ENCODE data around the gene MRPS26.

Gene MRPS26

GRCh38 chr20:3045816-3046676 lies at the start of gene MRPS26:
Gene MRPS26 (plus strand): TSS chr20:3046052. CDS start chr20:3046069, 17 bp downstream.
- DNase-seq = peak; percentile 91 to 93
- H3K4me1 ChIP-seq = peaks cover 0 to 46% (median 33%) of the 10 kb centered on the region in 4 donors
- intact Hi-C loops (cut with DNase I; ENCODE audit: low total_unique reads) = no loop called here
- peak within 1 kb of the TSS; percentile 88 to 93 for H3K27ac ChIP-seq
- no peak for TF ChIP-seq CTCF (IDR thresholded peaks at IDR 0.05)
- H3K4me3 ChIP-seq = peak within 1 kb of the TSS; percentile 74 to 77
- no peaks in the 10 kb centered on the region for H3K27me3 ChIP-seq
- no peaks in the 10 kb centered on the region for H3K9me3 ChIP-seq
- peaks cover 15 to 31% (median 26%) of the 10 kb centered on the region in 3 donors for H3K36me3 ChIP-seq

GRCh38 chr20:2998728-2999127 lies 47.1 kb upstream of the MRPS26 start:
- DNase-seq = no peak
- intact Hi-C loops (cut with DNase I; ENCODE audit: low total_unique reads) = no loop called here
- Histone ChIP-seq H3K4me3 (no peak overlapping the region), H3K27me3 (no peaks in the 10 kb centered on the region), H3K4me1 (no peaks in the 10 kb centered on the region), H3K27ac (no peak overlapping the region), H3K9me3 (no peaks in the 10 kb centered on the region), H3K36me3 (peaks cover 7 to 52% (median 21%) of the 10 kb centered on the region in 3 donors)
- TF ChIP-seq CTCF (IDR thresholded peaks at IDR 0.05) = no peak

GRCh38 chr20:3000852-3001523 lies 44.9 kb upstream of the MRPS26 start:
- H3K36me3 ChIP-seq = peaks cover 18 to 51% (median 24%) of the 10 kb centered on the region in 3 donors
- no peaks in the 10 kb centered on the region for H3K27me3 ChIP-seq
- no peaks in the 10 kb centered on the region for H3K4me1 ChIP-seq
- H3K4me3 ChIP-seq = no peak overlapping the region
- intact Hi-C loops (cut with DNase I; ENCODE audit: low total_unique reads) = no loop called here
- DNase-seq = no peak
- peak; percentile 29 to 44 for TF ChIP-seq CTCF (IDR thresholded peaks at IDR 0.05)
- H3K27ac ChIP-seq = no peak overlapping the region
- no peaks in the 10 kb centered on the region for H3K9me3 ChIP-seq

- no peak for TF ChIP-seq CTCF (IDR thresholded peaks at IDR 0.05)
- DNase-seq = no peak
- Histone ChIP-seq H3K4me1 (no peaks in the 10 kb centered on the region), H3K36me3 (peaks cover 41 to 66% (median 42%) of the 10 kb centered on the region in 3 donors), H3K9me3 (no peaks in the 10 kb centered on the region), H3K27me3 (no peaks in the 10 kb centered on the region), H3K4me3 (no peak overlapping the region), H3K27ac (no peak overlapping the region)
- intact Hi-C loops (cut with DNase I; ENCODE audit: low total_unique reads) = no loop called here
Measured at GRCh38 chr20:3003416-3003815, 42.4 kb upstream of the MRPS26 start.

GRCh38 chr20:3010985-3011723 lies 34.7 kb upstream of the MRPS26 start:
- DNase-seq = no peak
- TF ChIP-seq CTCF (IDR thresholded peaks at IDR 0.05) = no peak
- H3K9me3 ChIP-seq = no peaks in the 10 kb centered on the region
- peaks cover 33 to 95% (median 42%) of the 10 kb centered on the region in 3 donors for H3K36me3 ChIP-seq
- H3K27me3 ChIP-seq = no peaks in the 10 kb centered on the region
- H3K27ac ChIP-seq = no peak overlapping the region
- intact Hi-C loops (cut with DNase I; ENCODE audit: low total_unique reads) = no loop called here
- H3K4me1 ChIP-seq = no peaks in the 10 kb centered on the region
- H3K4me3 ChIP-seq = no peak overlapping the region

Data from tibial artery (tissue), 4 donors.